Activated gamma-delta T cell (primary cell): ENCODE data around the gene PRM3.
A peak's percentile ranks its signal among the peaks of the same experiment; 100 is the strongest.

Experiments
- DNase-seq: peaks from one replicate; lab custom pipeline; 2025; lab: John Stamatoyannopoulos, UW

The PRM3 gene

DNA sequence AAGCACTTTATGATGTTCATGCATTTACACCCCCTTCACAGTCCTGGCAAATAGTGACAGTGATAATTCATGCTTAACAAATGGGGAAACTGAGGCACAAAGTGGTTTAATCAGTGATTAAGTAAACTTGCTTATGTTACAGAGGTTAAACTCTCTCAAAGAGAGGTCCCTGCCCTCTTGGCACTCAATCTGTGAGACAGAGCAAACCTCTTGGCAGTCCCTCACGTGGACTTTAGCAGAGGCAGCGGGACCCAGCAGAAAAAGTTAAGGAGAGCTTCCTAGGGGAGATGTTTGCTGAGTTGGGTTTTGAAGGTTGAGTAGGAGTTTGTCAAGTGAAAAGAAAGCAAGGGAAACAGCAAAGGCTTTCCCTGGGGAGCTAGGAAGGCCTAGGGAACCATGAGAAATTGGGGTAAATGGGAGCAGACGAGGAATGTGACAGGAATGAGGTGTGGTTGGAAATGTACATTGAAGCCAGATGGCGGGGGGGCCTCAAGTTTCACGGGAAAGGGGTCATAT, 28.1 kb downstream of the PRM3 start:
- no peak for DNase-seq

DNA sequence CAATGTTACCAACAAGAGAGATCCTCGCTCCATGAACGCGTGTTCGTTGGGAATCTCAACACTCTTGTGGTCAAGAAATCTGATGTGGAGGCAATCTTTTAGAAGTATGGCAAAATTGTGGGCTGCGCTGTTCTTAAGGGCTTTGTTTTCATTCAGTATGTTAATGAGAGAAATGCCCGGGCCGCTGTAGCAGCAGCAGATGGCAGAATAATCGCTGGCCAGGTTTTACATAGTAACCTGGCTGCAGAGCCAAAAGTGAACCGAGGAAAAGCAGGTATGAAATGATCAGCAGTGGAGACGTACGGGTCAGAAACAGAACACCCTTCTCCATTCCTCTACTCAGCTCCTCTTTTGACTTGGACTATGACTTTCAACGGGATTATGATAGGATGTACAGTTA, 30.8 kb downstream of the PRM3 start:
- no peak for DNase-seq

DNA sequence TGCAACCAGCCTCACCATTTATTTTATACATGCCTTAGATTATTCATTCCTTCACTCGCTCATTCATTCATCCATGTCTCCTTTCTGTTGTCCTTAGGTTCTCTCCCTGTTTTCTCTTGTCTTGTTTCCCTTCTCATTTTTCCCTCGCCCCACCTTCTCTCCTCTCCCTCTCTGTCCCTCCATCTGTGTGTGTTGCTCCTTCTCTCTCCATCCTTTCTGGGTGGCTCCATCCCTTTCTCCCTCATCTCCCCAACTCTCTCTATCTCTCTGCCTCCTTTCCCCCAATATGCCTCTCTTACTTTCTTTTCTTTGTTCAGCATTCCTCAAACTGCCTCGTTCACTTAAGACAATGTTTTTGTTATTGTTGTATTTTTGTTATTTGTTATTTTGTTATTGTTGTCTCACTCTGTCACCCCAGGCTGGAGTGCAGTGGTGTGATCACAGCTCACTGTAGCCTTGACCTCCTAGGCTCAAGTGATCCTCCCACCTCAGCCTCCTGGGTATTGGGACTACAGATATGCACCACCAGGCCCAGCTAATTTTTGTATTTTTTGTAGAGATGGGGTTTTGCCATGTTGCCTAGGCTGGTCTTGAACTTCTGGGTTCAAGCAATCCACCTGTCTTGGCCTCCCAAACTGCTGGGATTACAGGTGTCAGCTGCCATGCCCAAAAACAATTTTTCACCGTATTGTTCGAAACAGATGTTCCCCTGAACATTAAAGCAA, 31.8 kb downstream of the PRM3 start:
- DNase-seq = no peak

DNA sequence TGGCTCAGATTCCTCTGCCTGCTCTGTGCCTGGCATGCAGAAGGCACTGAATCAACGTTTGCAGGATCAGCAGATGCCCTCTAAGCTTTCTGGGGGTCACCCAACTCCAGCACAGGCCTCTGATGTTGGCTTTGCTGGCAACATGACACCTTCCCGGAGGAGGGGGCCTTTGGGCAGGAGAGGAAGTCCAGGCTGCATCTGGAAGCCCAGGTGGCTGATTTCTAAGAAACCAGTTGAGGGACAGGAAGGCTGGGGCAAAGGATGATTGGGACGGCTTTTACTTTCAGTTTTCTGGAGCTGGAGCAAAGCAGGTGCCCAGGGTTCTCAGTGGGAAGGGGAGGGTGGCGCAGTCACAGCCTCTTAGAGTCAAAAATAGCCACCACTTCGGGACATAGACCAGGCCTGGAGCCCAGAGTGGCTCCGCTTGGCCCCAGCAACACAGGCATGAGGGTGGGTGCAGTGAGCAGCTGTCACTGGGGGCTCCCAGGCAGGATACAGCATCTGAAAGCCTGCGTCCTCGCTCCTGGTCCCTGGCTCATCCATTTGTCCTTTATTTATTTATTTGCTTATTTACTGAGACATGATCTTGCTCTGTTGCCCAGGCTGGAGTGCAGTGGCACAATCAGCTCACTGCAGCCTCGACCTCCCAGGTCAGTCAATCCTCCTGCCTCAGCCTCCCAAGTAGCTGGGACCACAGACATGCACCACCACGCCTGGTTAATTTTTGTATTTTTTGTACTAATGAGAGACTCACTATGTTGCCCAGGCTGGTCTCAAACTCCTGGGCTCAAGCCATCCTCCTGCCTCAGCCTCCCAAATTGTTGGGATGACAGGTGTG, 32.6 kb downstream of the PRM3 start:
- DNase-seq = no peak

DNA sequence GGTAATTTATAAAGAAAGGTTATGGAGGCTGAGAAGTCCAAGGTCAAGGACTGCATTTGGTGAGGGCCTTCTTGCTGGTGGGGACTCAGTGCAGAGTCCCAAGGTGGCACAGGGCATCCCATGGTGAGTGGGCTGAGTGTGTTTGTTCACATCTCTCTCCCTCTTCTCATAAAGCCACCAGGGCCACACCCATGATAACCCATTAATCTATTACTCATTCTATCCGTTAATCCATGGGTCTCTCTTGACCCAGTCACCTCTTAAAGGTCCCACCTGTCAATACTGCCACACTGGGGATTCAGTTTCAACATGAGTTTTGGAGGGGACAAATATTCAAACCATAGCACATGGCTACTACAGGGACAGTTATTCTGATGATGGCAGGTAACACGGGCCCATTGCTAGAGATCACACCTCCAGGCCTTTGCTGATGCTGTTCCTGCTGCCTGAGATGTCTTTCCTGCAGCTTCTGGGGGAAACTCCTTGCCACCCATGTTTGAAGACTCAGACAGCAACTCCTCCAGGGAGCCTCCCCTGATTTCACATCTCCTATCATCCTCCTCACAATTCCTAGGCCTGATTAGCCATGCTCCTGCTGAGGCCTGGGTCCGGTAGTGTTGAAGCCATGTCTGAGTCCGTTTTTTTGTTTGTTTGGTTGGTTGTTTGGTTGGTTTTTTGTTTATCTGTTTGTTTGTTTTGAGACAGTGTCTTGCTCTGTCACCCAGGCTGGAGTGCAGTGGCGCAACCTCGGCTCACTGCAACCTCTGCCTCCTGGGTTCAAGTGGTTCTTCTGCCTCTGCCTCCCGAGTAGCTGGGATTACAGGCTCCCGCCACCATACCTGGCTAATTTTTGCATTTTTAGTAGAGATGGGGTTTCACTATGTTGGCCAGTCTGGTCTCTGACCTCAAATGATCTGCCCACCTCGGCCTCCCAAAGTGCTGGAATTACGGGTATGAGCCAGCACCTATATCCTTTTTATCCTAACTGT, 33.5 kb downstream of the PRM3 start:
- DNase-seq = no peak

DNA sequence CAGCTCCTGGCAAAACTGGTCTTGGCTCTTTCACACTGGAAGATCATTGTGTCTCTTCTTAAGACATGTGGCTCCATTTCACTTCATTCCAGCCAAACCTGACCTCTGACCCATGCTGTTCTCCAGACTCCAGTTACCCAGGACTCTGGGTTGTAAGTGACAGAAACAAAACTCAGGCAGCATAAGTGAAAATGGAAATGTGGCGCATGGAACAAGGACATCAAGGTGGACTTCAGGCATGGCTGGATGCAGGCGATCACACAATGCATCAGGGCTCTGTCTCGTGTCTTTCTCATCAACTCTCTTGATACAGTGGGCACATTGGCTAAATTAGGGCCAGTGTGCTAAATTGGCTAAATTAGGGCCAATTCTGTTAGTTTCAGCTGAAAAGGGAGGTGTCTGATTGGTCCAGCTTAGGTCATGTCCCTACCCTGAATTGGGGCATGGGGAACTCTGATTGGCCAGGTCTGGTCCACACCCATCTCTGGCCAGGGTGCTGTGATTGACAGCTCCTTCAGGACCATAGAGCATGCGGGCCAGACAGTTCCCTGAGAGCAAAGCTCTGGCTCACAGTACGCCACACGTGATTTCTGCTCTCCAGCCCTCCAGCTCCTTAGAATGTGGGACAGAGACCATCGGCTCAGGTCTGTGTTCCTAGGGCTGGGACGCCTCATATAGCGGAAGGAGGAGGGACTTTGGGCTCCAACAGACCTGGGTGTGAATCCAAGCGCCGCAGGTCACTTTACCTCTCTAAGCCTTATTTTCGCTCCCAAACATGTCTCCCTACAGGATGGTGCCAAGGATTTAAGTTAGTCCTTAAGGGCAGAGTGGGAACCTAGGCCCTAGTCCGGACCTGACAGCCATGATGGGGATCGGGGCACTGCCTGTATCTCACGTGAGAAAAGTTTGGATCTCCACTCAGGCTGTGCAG, 34.9 kb downstream of the PRM3 start:
- no peak for DNase-seq

DNA sequence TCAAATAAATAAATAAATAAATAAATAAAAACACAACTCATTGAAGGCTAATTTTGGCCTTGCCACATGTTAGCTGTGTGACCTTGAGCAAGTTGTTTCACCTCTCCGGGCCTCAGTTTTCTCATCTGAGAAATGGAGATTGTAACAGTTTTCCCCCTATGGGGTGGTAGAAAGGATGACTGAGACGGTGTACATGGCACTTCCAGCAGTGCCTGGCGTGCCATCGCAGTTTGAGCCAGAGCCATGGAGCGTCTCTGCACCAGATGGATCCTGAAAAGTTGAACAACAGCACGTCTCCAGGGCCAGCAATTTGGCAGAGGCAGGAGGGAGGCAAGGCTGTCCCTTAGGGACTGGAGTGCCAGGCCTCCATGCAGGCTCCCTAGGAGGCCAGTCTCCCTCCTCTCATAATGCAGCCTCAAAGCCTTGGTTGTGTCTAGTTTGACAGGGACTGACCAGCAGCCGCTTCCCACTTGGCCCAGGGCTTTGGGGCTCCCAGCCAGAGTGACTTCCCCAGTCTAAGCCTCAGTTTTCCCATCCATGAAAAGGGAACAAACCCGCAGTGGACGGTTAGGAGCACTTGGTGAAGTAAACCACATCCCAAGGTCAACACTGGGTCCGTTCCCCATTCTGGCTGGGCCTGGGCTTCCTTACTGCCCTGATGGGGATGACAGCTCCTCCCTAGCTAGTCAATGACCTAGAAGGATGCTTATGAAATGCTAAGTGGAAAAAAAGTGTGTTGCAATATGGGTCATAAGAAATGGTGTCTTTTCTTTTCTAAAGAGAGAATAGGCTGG, 36.8 kb downstream of the PRM3 start:
- DNase-seq = no peak

DNA sequence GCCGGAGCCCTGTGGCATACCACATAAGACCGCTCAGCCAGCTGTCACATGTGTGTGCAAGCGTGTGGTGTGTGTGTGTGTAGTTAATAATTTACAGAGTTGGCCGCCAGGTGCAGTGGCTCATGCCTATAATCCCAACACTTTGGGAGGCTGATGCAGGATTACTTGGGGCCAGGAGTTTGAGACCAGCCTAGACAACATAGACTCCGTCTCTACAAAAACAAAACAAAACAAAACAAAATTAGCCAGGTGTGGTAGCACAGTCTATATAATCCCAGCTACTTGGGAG, 37.8 kb downstream of the PRM3 start:
- no peak for DNase-seq

DNA sequence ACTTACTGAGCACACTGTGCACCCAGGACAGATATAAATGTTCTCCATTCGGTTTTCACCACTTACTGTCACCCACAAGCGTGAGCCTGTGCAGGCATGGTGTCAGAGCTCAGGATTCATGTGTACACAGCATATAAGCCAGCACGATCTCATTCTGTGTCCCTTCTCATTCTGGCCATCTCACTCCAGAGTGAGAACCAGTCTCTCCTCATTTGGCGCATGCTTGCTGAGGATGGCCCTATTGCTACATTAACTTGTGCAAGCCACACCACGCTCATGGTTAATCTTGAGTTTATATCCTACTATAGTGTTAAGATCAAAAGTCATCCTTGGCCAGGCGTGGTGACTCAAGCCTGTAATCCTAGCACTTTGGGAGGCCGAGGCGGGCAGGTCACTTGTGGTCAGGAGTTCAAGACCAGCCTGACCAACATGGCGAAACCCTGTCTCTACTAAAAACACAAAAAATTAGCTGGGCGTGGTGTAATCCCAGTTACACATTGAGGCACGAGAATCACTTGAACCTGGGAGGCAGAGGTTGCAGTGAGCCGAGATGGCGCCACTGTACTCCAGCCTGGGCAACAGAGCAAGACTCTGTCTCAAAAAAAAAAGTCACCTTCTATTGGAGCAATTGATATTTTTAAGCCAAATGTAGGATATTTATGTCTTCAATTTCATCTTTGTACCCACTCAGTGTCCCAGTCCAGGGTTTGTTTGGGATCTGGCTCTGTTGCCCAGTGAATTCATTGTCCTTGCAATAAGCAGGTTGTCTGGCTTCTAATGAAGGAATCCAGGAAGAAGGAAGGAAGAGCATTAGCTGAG, 38.3 kb downstream of the PRM3 start:
- DNase-seq = no peak

DNA sequence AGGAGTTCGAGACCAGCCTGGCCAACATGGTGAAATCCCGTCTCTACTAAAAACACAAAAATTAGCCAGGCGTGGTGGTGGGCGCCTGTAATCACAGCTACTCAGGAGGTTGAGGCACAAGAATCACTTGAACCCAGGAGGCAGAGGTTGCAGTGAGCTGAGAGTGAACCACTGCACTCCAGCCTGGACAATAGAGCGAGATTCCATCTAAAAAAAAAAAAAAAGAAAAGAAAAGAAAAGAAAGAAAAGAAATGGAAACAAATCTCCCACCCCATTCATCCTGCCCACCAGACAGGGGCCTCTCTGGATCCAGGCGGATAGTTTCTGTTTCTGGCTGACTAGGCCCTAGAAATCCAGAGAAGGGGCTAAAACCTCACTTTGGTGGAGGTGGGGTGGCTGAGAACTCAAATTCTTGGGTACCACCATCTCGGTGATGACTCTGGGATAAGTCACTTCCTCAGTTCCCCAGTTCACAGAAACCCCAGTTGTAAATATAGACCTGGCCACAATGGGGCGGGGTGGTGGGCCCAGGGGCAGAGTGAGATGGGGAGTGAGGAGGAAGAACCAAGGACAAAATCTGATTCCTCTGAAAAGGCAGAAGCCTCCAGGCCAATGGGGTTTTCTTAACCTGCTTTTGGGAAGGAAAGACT, 39.6 kb downstream of the PRM3 start:
- no peak for DNase-seq

DNA sequence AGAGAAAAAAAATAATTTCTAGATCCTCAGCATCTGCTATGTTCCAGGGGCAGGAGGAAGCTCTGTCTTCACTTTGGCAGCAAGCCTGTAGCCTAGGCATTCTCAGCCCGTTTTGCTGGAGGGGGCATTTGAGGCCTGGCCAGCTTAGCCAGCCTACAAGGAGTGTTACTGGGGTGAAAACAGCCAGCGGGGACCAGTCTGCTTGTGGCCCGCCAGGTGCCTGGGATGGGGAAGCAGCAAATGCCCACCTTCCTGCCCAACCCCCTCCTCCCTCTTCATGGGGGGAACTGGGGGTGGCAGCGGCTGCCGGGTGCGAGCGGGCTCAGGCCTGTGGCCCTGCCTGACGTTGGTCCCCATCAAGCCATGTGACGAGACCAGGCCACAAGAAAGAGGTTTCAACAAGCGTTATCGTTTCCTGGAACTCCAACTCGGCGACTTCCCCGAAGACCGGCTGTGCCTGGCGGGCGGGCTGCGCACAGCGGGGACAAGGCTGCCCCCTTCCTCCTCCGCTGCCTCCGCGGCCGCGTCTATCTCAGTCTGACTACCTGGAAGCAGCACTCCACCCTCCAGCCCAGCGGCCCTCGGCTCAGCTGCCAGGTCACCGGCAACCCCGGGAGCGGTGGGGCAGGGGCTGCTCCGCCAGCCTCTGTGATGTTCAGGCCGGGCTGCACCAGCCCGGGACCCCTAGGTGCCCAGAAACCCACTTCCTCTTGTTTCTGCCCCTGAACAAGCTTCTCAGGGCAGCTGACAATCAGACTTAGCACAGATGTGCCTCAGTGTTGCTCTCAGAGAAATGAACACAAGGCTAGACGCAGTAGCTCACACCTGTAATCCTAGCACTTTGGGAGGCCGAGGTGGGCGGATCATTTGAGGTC, 40.3 kb downstream of the PRM3 start:
- peak; percentile 69 for DNase-seq

DNA sequence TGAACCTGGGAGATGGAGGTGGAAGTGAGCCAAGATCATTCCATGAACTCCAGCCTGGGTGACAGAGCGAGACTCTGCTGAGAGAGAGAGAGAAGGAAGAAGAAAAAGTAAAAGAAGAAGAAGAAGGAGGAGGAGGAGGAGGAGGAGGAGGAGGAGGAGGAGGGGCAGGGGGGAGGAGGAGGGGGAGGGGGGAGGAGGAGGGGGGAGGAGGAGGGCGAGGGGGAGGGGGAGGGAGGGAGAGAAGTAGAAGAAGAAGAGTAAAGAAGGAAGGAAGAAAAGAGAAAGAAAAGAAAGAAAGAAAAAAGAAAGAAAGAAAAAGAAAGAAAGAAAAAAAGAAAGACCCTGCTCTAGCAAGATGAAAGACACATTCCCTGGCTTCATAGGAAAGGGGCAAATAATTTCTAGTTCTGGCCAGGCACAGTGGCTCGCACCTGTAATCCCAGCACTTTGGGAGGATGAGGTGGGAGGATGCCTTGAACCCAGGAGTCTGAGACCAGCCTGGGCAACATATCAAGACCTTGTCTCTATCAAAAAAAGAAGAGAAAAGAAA, 41.1 kb downstream of the PRM3 start:
- DNase-seq = no peak

DNA sequence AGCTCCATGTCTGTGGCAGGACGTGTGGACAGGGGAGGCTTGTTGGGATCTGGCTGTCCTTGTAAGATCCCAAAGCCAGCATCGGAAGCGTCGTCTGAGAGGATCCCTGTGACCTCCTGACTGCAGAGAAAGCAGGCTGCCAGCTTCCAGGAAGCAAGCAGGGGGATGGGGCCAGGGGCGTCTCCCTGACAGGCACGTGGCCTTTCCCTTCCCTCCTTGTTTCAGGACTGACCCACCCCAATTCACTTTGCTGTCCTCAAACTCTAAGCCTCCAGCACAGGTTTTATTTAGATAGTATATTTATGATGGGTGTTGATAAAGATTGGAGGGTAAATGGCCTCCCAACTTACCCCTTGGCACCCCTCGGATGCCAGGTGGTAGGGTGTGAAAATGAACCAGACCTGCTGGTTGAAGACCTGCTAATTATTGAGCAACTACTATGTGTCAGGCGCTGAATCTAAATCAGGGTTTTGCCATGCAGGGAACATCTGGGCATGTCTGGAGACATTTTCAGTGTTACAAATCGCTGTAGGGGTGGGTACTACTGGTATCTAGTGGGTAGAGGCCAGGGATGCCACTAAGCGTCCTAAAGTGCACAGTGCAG, 42.0 kb downstream of the PRM3 start:
- DNase-seq = no peak

DNA sequence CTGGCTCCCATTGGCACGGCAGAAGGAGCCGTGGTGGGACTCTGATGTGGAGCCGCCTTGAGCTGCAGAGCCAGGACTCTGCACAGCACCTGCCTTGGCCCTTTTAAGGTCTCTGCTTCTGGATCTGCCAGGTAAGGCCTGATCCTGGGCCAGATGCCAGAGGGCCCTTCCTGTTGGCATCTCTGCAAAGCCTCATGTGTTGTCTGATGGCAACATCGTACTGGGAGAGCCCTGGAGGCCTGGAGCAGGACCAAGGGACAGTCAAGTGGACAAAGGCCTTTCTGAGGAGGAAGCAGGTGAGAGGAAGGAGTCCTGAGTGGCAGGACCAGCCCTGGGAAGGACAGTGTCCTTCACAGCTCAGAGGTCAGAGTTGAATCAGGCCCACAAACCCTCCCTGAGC, 43.5 kb downstream of the PRM3 start:
- no peak for DNase-seq

DNA sequence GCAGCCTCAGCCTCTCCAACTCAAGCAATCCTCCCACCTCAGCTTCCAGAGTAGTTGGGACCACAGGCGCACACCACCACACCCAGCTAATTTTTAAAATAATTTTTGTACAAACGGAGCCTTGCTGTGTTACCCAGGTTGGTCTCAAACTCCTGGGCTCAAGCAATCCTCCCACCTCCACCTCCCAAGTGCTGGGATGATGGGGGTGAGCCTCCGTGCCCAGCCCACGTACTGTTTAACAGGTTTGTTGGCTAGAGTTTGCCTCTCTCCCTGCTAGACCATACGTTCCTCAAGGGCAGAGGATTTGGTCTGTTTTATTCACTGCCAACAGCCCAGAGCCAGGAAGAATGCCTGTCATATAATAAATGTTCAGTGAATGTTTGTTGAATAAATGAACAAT, 44.0 kb downstream of the PRM3 start:
- DNase-seq = no peak

DNA sequence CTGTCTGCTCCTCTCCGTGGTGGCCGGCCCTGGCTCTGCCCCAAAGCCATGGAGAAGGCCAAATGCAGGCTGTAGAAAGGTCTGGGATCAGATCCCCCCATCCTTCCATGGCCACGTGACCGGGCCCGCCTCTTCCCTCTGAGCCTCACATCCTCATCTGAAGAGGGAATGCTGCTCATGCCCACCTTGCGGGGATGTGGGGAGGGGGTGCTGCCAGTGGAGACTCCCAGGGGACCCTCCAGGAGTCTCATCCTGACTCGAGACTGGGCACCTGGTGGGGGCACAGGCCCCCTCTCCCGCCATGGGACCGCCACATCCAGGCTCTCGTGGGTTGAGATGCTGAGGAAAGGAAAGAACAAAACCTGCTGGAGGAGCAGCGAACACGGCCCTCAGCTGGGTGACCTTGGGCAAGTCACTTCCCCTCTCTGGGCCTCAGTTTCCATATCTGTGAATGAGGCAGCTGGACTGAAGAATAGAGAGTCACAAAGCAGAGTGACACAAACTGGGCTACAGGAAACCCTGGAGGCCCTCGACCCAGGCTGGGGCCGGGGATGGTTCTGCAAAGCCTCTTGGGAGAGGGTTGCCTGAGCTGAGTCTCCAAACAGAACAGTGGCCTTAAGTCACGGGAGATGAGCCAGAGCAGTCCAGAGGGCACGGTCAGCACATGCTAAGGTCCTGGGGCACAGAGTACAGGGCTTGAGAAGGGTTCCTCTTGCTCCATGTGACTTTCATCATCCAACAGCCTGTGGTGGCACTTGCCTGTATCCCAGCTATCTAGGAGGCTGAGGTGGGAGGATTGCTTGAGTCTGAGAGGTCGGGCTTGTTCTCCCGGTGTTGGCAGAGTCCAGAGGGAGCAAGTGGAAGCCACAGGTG, 47.5 kb downstream of the PRM3 start:
- DNase-seq = no peak
